Urothelium cell line (cell line): Measurements from ENCODE around the gene DNPEP.

Experiments used
- DNase-seq: peaks from one replicate; pipeline ENCODE4 v3.0.0; 2011; ENCODE audit warnings: low spot score, mixed read lengths
- FAIRE-seq: peaks from 2 replicates; lab custom pipeline; 2011; peaks lifted over from hg19 to GRCh38; lab: Jason Lieb, UNC

DNPEP gene

DNA sequence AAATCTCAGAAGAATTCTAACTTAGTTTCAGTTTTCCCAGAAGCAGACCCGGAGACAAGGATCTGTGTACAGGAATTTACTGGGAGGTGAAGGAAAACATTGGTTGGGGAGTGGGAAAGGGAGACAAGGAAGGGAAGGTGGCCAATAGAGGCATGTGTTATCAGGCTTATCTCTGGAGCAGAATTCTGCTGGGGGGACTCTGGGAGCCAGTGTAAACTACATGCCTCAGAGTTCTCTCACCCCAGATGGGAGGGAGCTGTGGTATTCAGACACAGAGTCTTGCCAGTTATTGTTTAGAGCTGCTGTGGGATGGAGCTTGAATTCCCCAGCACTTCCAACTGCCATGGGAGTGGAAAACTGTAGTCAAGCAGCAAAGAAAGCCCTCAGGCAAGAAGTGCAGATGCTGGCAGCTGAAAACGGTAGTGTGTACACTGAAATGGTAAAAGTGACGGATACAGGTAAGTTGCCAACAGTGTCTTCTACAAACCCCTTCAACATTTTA is 19.0 kb downstream of the DNPEP start:
- FAIRE-seq (no peak), DNase-seq (no peak)

GRCh38 chr2:219362524-219363164 is 25.1 kb downstream of the DNPEP start:
- DNase-seq (peak; percentile 55), FAIRE-seq (no peak)

GRCh38 chr2:219362072-219362471 is 25.6 kb downstream of the DNPEP start:
- FAIRE-seq = peak; percentile 13

DNA sequence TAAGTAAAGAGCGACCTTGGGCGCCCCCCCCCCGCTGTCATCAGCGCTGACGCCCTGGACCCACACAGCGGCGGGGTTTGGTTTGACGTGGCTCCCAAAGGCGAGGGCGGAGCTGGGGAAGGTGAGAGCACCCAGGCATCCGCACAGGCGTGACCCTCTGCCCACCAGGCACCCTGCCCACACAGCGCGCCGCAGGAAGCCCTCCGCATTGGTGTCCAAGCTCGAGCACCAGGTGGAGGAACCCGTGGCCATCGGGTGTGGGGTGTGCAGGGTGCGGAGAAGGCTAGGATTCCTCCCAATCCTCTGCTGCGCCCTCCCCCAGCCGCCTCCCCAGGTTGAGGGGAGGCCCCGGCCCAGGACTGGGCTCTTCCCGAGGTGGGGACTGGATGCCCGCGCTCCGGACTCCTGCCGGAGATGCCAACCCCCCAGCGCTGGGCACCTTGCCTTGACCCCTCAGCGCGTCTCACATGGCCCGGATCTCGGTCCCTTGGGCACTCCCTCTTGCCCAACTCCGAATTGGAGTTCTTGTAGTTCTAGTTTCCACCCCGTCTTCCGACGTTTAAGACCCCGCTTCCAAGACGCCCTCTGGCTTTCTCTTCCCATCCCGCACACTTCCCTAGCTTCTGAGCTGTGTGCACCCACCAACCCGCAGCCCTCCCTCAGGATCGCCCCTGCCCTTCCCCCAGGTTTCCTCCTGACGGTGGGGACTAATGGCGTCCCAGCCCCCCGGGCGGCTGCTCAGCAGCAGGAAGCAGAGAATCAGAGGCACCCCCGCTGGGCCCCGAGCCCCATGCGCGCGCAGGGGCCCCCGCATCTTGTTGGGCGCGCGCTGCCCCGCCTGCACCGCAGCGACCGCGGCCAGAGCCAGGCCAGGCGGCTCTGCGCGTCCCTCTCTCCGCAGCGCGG is 29.3 kb downstream of the DNPEP start:
- DNase-seq (no peak), FAIRE-seq (no peak)

More at GRCh38 chr2:219362072-219362471, 25.6 kb downstream of the DNPEP start:
- no peak for DNase-seq

GRCh38 chr2:219356834-219357233 is 30.9 kb downstream of the DNPEP start:
- DNase-seq (no peak), FAIRE-seq (no peak)

- DNase-seq = no peak
- FAIRE-seq = no peak
These were observed 33.1 kb downstream of the DNPEP start for GRCh38 chr2:219354582-219354981.

DNA sequence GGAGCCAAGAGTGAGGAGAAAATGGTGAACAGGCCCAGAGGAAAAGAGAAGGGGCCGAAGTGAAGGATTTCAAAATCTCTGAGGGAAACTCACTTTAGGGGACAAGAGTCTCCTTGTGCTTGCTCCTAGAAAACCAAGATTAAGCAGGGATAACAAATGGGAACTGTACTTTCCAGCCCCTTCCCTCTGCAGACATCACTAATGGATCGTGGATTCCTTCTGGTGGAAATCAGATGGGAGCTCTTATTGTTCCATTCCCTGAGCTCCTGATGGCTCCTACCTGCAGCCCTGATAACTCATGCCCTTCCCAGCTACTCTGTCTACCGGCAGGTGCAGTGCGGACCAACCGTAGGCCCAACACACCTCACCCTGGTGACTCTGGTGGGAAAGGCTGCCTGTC is 34.6 kb downstream of the DNPEP start:
- DNase-seq (no peak), FAIRE-seq (no peak)

DNA sequence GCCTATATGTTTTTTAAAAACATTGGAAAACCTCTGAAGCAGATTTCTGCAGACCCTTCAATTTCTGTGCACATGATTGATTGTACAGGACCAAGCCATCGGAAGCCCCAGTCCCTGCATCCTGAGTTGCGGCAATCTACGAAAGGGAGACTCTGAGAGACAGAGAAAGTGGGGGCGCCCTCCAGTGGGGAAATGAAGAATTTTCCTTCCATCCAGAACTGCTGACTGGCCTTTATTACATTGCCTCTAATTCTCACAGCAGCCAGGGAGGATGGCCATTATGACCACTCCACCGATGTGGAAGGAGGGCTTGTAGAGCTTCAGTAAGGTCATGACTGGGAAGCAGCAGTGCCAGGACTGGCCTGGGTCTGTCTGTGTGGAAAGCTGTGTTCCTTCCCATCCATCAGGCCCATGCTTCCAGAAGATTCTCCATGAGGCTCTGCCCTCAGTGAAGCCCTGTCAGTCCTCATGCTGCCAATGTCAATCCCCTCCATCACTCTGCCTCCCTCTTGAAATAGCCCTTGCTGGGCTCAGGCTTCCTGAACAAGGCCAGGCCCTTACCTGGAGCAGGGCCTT is 35.2 kb downstream of the DNPEP start:
- DNase-seq = peak; percentile 54
- no peak for FAIRE-seq

DNA sequence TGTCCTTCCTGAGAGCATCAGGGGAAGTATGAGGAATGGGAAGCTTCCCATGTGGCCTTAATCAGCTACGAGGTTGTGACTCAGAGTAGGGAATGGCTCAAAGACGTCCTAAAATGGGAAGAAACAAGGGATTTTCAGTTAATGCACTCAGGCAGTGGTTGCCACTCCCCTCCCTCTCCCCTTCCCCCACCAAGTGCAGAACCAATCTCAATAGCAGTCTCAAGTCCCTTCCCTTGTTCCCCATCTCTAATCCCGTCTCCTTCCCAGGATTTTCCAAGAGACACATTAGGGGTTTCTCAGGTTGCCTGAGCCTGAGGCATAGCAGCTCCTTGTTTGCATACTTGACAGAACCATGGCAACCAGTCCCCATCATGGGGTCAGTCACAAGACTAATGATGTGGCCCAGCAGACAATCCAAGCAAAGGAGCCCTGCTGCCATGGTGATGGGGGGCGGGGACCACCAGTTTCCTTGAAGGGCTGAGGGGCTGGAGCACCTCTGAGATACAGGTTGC is 36.9 kb downstream of the DNPEP start:
- no peak for DNase-seq
- FAIRE-seq = no peak

GRCh38 chr2:219350215-219350614 is 37.5 kb downstream of the DNPEP start:
- FAIRE-seq = no peak
- DNase-seq = no peak

DNA sequence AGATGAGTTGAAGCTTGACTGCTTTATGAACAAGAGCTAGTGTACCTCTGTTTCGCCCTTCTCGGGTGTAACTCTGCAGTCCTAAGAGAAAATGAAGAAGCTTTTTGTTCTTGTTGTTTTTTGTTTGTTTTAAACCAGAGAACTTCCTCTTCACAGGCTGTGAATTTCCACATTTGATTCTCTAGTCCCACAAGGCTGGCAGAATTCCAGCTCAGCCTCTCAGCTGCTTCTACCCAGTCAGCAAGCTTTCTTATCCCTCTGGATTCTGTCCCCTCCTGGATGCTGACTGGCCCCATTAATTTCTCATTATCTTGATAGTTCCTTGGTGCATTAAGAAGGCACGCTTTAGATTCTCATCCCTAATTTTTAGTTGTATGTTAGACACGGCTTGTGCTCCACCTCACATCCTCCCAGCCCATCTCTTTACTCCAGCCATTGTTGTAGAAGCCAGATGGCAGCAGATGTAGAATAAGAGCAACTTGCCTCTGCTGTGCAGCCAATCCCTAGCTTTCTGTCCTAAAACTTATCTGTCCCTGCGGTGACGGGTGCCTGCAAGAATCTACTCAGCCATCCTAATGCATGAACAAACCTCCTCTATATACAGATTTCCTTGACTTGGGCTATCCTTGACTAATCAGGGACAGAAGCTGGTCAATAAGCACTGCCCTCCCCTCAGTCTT is 42.8 kb downstream of the DNPEP start:
- DNase-seq = no peak
- no peak for FAIRE-seq

- FAIRE-seq = no peak
- no peak for DNase-seq
These were observed 52.3 kb downstream of the DNPEP start for GRCh38 chr2:219335373-219335786.

- no peak for FAIRE-seq
- DNase-seq = no peak
These were observed 53.6 kb downstream of the DNPEP start for GRCh38 chr2:219334076-219334475.

DNA sequence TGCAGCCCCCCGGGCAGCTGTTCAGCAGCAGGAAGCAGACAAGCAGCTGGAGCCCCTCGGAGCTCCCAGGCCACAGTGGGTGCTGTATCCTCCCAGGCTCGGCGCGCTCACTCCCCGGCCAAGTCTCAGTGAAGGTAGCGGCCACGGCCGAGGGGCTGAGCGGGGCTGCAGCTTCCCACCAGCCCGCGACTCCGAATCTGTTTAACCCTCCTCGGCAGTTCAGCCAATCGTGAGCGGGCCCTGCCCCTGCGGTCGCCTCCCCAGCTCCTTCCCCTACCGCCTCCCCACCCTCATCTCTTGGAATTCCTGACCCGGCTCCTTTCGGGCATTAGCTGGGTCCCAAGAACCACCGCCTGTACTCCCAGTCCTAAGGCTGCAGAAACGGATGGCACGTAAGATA is 55.2 kb downstream of the DNPEP start, which contains the start of gene RESP18:
Gene RESP18 (minus strand): TSS at position 203 of the 400 bp plus-strand sequence.
- FAIRE-seq (no peak), DNase-seq (no peak)

GRCh38 chr2:219331560-219332213 is 56.0 kb downstream of the DNPEP start:
- no peak for FAIRE-seq
- peak; percentile 72 for DNase-seq

DNA sequence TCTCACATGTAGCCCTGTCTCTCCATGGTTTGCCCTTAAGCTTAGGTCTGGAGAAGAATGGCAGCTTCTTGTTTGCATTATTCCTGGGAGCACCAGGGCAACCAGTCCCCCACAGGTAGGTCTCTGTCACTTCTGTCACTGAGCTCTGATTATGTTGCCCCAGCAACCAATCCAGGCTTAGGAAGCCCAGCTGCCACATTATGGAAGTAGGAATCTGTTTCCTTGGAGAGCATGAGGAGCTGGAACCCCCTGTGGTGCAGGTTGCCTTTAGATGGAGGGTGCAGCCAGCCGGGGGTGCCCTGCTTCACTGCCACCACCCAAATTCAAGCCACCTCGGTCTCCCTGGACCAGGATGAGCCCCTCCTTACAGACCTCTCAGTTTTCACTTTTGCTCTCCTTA is 60.0 kb downstream of the DNPEP start:
- FAIRE-seq (no peak), DNase-seq (no peak)

DNA sequence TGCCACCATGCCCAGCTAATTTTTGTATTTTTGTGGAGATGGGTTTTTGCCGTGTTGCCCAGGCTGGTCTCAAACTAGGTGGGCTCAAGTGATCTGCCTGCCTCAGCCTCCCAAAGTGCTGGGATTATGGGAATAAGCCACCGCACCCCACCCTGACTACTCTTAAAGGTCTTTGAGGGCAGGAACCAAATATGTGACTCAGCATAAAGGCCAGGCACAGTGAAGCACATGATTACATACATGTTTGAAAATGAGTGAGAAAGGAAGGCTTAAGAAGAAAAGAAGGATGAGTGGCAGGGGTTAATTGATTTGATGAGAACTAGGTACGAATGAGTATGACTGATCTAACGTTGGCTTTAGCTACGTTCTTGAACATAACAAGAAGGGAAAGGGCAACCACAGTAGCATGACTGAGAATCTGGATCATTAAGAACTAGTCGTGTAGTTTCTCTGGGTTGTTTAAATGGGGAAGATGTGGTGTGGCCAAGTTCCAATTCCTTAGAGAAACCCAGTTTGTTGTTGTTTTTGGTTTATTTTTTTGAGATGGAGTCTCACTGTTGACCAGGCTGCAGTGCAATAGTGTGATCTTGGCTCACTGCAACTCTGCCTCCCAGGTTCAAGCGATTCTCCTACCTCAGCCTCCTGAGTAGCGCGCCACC is 61.9 kb downstream of the DNPEP start:
- FAIRE-seq = no peak
- DNase-seq = no peak

DNA sequence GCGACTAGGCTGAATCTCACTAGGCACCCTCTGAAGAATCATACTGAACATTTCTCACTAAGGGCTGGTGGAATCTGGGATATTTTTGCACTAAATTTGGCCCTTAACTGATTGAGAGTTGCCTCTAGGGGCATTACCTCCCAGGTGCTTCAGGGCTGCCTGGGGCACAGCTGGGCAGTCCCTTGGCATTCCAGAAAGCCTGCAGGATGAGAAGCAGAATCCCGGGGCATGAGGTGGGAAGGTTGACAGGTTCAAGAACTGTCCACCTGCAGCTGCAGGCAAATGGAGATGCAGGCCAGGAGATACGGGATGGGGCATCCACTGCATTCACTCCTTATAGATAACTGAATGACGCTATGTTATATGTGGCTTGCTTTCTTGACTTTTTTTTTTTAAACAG is 62.6 kb downstream of the DNPEP start:
- no peak for FAIRE-seq
- DNase-seq = no peak

- FAIRE-seq = no peak
- no peak for DNase-seq
These were observed 64.3 kb downstream of the DNPEP start for GRCh38 chr2:219323434-219323833.
